ENCODE results near the gene PKHD1. TPM values are rescaled to one million over a fixed set of nuclear protein-coding genes. Genes with fewer than 3 reads are reported as not detected.

The PKHD1 gene
- total RNA-seq, 4 donors from 2014 or later, result 0.16 to 0.60 (median 0.32) TPM

DNA sequence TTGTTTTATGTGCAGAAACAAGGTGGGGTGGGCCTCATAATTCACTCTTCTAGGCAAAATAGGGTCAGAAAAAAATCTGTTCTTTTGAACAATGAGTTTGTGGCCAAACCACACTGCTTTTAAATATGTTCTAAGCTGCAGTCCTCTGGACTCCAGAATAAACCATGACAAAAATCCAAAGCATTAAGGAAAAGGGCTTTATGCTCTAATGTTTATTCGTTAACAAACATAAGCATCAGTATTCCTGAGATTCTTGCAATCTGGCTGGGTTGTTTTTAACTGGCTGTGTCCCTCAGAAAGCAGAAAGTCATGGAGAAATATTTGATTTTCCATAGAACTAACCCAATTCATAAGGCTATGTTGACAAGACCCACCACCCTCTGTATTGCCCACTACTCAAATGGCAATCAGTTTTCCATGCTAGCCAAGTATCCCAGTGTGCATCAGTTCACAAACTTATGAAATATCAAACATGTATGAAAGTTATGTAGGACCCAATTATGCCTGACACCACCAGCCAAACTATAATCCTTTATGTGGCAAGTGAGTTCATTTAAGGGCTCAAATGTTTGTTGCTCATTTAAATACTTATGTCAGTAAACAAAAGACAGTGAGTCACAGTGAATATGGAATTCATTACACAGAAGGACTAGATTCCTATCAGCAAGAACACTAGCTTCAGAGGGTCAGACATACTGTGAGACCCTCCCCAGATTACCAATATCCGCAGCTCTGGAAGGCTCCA, 45.1 kb downstream of the PKHD1 start:
- WGBS, 2 donors (ENCODE audit: low coverage in 1 of 2), result 67 to 69% methylated on average over 1 to 2 of the region's 2 CpGs
- TF ChIP-seq POLR2AphosphoS5 (IDR thresholded peaks at IDR 0.05) (no peak), EP300 (IDR thresholded peaks at IDR 0.05; ENCODE audit: low read depth) (no peak), POLR2A (IDR thresholded peaks at IDR 0.05) (no peak)
- TF ChIP-seq, protein P1, sequence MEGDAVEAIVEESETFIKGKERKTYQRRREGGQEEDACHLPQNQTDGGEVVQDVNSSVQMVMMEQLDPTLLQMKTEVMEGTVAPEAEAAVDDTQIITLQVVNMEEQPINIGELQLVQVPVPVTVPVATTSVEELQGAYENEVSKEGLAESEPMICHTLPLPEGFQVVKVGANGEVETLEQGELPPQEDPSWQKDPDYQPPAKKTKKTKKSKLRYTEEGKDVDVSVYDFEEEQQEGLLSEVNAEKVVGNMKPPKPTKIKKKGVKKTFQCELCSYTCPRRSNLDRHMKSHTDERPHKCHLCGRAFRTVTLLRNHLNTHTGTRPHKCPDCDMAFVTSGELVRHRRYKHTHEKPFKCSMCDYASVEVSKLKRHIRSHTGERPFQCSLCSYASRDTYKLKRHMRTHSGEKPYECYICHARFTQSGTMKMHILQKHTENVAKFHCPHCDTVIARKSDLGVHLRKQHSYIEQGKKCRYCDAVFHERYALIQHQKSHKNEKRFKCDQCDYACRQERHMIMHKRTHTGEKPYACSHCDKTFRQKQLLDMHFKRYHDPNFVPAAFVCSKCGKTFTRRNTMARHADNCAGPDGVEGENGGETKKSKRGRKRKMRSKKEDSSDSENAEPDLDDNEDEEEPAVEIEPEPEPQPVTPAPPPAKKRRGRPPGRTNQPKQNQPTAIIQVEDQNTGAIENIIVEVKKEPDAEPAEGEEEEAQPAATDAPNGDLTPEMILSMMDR (IDR thresholded peaks at IDR 0.05), result no peak
- Histone ChIP-seq H3K27me3 (no peaks in the 10 kb centered on the region), H3K36me3 (no peaks in the 10 kb centered on the region), H3K4me1 (peaks cover 0 to 4% (median 0%) of the 10 kb centered on the region in 4 donors), H3K9me3 (no peaks in the 10 kb centered on the region), H3K27ac (no peak overlapping the region), H3K4me3 (no peak overlapping the region)
- intact Hi-C loops (cut with DNase I; ENCODE audit: low total_unique reads), result no loop called here
- in situ Hi-C loops (cut with MboI; ENCODE audit: low pct_ligation_motif_present in 1 of 4, low pct_unique_long_range_greater_than_20kb in 1 of 4, low sequenced_read_pairs in 3 of 4), result loop anchor here in 1 of 4 donors (25.0 kb wide), 1 partner anchor 1230 kb away; the partner anchor contains the start of gene TFAP2B
- no peak for DNase-seq

- H3K36me3 ChIP-seq, result no peaks in the 10 kb centered on the region
- no peaks in the 10 kb centered on the region for H3K27me3 ChIP-seq
- no peaks in the 10 kb centered on the region for H3K4me1 ChIP-seq
- intact Hi-C loops (cut with DNase I; ENCODE audit: low total_unique reads), result no loop called here
- H3K9me3 ChIP-seq, result no peaks in the 10 kb centered on the region
- DNase-seq, result no peak
- no peak for TF ChIP-seq POLR2AphosphoS5 (IDR thresholded peaks at IDR 0.05)
- TF ChIP-seq, protein P1 (IDR thresholded peaks at IDR 0.05), result no peak
- TF ChIP-seq POLR2A (IDR thresholded peaks at IDR 0.05), result no peak
- TF ChIP-seq EP300 (IDR thresholded peaks at IDR 0.05; ENCODE audit: low read depth), result no peak
- H3K4me3 ChIP-seq, result no peak overlapping the region
- no peak overlapping the region for H3K27ac ChIP-seq
- in situ Hi-C loops (cut with MboI; ENCODE audit: low pct_ligation_motif_present in 1 of 4, low pct_unique_long_range_greater_than_20kb in 1 of 4, low sequenced_read_pairs in 3 of 4), result loop anchor here in 1 of 4 donors (25.0 kb wide), 1 partner anchor 1229 kb away; the partner anchor contains the start of gene TFAP2B
These were observed 46.3 kb downstream of the PKHD1 start for GRCh38 chr6:52041134-52041533.

- H3K27ac ChIP-seq, result no peak overlapping the region
- TF ChIP-seq POLR2AphosphoS5 (IDR thresholded peaks at IDR 0.05), result no peak
- no peak for TF ChIP-seq EP300 (IDR thresholded peaks at IDR 0.05; ENCODE audit: low read depth)
- TF ChIP-seq POLR2A (IDR thresholded peaks at IDR 0.05), result no peak
- TF ChIP-seq, protein P1 (IDR thresholded peaks at IDR 0.05), result no peak
- in situ Hi-C loops (cut with MboI; ENCODE audit: low pct_ligation_motif_present in 1 of 4, low pct_unique_long_range_greater_than_20kb in 1 of 4, low sequenced_read_pairs in 3 of 4) (loop anchor here in 2 of 4 donors (10.0 to 25.0 kb wide), 3 partner anchors 173 to 1215 kb away; partner anchors contain the start of gene TFAP2B (in 2 of the 2)), intact Hi-C loops (cut with DNase I; ENCODE audit: low total_unique reads) (no loop called here)
- no peaks in the 10 kb centered on the region for H3K36me3 ChIP-seq
- no peak for DNase-seq
- 22 to 50% methylated on average over 1 to 2 of the region's 2 CpGs for WGBS, 2 donors (ENCODE audit: low coverage in 1 of 2)
- no peak overlapping the region for H3K4me3 ChIP-seq
- no peaks in the 10 kb centered on the region for H3K4me1 ChIP-seq
- peaks cover 0 to 2% of the 10 kb centered on the region in 2 donors for H3K9me3 ChIP-seq
- H3K27me3 ChIP-seq, result no peaks in the 10 kb centered on the region
These were observed 59.7 kb downstream of the PKHD1 start for GRCh38 chr6:52027699-52028098.

DNA sequence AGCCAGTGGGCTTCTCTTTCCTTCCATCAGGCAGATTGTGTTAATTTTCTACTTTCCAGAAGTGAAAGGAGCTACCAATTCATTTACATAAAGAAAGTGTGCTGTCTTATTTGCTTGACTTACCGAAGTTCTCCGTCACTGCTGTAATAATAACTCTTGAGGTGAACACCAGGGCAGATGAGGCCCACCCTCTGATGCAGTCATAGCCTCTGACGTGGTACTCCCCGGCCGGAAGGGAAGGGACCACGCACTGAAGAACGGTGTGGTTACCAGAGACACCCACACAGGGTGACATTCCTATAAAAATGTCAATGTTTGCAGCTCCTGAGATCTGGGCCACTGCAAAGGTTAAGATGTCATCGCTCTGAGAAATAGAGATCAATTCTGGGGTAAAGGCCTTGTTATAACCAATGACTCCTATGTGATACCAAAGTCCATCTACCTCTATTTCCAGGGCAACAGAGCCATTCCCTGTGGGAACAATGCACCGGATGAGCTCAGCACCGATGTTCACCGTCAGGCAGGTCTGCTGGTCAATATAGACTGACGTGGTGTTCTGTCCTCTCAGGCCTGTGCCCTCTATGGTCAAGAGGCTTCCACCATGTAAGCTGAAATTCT, 62.9 kb downstream of the PKHD1 start:
- in situ Hi-C loops (cut with MboI; ENCODE audit: low pct_ligation_motif_present in 1 of 4, low pct_unique_long_range_greater_than_20kb in 1 of 4, low sequenced_read_pairs in 3 of 4), result loop anchor here in 3 of 4 donors (10.0 to 25.0 kb wide), 4 partner anchors 162 to 1212 kb away; partner anchors contain the start of gene TFAP2B (in 3 of the 3)

More for the DNA sequence above, 62.9 kb downstream of the PKHD1 start:
- no peaks in the 10 kb centered on the region for H3K27me3 ChIP-seq
- no peak overlapping the region for H3K27ac ChIP-seq
- no peaks in the 10 kb centered on the region for H3K36me3 ChIP-seq
- intact Hi-C loops (cut with DNase I; ENCODE audit: low total_unique reads), result no loop called here
- WGBS, 2 donors (ENCODE audit: low coverage in 1 of 2), result 83 to 88% methylated on average over 5 to 12 of the region's 12 CpGs
- no peaks in the 10 kb centered on the region for H3K9me3 ChIP-seq
- DNase-seq, result no peak
- TF ChIP-seq POLR2AphosphoS5 (IDR thresholded peaks at IDR 0.05) (no peak), EP300 (IDR thresholded peaks at IDR 0.05; ENCODE audit: low read depth) (no peak), POLR2A (IDR thresholded peaks at IDR 0.05) (no peak)
- TF ChIP-seq, protein P1 (IDR thresholded peaks at IDR 0.05), result no peak
- H3K4me3 ChIP-seq, result no peak overlapping the region
- H3K4me1 ChIP-seq, result peaks cover 0 to 7% (median 4%) of the 10 kb centered on the region in 4 donors
